Ammon's horn (tissue), 1 donor: ENCODE data around the gene FAF1.
"Not testable (repeated sequence)": the region's sequence is repeated elsewhere in the genome, so short reads cannot be mapped to it uniquely, and the experiment has no call there.

ENCODE experiments used
- DNase-seq: peaks from one replicate; pipeline ENCODE4 v3.0.0-alpha.2; 2016; ENCODE audit warnings: low spot score

The FAF1 gene

DNA sequence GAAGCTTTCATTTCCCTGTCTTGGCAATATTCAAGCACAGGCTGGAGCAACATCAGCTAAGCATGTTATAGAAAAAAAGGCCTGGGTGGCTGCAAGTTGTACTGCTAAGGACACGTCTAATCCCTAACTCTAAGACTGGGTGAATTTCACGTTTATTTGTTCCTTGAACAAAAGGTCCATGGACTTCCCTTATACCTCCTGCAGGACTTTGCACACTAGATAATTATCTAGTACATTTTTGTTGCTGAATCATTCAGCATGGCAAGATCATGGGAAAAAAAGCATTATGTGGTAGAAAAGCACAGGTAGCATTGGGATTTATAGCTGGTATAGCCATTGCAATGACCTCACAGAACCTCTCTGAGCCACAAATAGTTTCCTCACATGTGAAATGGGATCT lies 406.1 kb downstream of the FAF1 start:
- DNase-seq = no peak

DNA sequence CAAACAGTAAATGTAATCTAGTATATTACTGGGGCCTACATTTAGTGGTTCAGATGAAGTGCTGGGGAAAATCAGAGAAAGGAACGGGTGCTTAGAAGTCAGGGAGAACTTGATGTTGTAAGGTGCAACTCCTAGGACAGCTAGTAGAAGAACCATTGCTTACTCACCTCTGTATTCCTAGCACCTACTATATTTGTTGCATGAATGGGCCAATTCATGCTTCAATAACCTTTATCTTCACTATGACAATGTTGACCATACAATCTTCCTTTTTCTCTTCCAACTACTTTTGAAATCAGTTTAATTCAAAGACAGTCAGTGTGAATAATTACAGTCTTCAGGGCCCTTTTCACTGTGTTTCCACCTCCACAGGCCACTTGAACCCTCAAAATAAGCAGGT lies 411.8 kb downstream of the FAF1 start:
- DNase-seq = no peak

DNA sequence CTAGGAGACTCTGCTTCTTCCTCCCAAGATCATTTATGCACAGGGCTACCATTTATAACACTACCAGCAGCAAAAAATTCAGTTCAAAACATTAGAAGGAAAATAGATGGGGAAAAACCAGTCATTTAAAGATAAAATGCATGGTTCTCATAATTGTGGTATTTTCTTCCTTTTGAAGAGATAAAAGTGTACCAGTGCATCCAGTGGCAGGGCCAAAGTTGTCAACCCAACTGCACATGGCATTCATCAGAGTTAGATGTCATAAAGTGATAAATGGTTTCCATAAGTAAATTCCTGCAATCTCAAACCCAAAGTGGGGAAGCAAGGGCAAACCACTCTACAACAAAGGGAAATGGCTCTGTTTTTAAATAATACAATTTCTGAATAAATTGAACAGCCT lies 417.7 kb downstream of the FAF1 start:
- DNase-seq = no peak

DNA sequence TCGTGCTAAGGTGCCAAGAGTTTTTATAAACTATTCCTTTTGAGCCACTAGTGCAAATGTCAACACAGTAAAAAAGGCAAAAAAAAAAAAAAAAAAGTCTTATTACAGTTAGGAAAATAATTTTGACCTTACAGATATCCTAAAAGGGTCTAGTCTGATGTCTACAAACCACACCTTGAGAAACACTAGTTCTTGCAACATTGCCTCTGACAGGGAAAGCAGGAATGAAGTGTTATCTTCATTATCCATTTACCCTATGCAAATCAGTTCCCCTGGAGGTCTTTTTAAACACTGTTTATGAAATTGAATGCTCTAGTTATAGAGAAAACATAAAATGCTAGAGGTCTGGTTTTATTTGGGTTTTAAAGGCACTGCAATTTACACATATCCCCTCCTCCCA lies 421.6 kb downstream of the FAF1 start:
- no peak for DNase-seq

DNA sequence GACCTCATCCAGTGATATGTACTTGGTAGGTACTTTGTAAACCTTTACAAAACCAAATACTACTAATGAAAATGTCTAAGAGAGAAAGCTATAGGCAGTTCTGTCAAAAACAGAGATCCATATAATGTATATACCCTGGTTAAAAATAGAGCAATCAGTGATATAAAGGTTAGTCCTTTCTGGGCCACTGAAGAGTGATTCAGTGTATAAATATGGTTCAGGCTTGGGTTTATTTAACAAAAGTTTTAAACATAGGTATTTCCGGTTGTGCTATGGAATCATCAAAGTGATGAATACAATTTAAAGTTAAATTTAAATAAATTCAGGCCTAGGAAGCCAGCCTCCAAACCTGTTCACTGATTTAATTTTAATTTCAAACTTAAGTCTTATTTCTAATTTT lies 428.5 kb downstream of the FAF1 start:
- no peak for DNase-seq

DNA sequence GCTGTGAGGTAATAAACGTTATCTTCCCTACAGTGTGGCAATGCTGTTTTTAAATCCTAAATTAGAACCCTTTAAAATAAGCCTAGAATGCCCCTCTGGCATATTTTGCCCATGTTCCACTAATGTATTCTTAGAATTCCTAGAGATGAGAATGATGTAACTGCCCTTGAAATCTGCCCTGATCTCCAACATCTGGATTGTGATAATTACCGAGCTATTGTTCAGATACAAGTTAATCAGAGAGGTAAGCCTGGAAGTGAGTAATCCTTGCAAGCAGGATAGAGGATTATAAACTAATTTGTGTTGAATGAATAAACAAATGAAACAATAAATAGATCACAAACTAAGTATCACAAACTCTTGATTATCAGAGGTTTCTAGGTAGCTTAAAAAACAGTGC lies 429.0 kb downstream of the FAF1 start:
- DNase-seq = no peak

DNA sequence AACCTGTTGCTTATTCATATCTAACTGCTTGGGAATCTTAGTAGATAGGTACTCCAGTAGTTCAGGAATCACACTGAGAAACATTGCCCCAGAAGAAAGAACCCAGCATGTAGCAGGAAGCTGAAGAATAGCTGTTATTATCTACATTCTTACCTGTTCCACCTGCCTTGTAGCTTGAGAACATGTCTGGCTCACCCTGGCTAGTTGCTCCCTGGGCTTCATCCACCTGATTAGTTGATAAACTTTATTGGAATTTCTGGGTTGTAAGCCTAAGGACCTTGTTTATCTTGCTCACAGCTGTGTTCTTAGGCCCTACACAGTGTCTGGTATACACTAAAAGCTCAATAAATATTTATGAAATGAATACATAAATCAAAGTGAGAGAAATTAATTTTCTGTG lies 430.6 kb downstream of the FAF1 start:
- no peak for DNase-seq

DNA sequence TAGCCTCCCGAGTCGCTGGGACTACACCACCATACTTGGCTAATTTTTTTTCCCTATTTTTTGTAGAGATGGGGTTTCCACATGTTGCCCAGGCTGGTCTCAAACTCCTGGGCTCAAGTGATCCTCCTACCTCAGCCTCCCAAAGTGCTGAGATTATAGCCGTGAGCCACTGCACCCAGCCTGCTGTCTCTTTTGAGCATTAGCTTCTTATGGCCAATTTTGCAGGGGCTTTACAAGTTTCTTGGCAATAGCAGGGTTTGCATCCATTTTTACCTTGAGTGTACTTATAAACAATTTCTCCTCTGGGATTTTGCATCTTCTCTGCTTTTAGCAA lies 432.1 kb downstream of the FAF1 start:
- not testable (repeated sequence) for DNase-seq

DNA sequence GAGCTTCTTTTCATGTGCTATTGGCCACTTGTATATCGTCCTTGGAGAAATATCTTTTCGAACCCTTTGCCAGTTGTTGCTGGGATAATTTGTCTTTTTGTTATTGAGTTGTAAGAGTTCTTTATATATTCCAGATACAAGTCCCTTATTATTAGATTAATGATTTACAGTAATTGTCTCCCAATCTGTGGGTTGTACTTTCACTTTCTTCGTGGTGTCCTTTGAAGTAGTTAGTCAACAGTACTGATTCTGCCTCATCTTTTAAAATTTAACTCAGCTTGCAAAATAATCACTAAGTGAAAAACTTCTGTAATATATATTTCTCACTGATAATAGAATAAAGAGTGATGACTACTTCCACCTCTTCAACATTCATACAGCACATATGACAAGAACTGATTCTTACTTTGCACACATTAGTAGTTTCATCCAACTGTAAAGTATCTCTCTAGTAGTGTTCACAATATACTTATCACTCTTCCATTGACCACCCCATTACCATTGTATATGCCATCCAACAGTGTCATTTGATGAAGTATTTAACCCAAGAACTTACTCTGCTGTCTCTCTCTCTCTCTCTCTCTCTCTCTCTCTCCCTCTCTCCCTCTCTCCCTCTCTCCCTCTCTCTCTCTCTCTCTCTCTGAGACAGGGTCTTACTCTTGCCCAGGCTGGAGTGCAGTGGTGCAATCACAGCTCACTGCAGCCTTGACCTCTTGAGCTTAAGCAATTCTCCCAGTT lies 432.6 kb downstream of the FAF1 start:
- no peak for DNase-seq

DNA sequence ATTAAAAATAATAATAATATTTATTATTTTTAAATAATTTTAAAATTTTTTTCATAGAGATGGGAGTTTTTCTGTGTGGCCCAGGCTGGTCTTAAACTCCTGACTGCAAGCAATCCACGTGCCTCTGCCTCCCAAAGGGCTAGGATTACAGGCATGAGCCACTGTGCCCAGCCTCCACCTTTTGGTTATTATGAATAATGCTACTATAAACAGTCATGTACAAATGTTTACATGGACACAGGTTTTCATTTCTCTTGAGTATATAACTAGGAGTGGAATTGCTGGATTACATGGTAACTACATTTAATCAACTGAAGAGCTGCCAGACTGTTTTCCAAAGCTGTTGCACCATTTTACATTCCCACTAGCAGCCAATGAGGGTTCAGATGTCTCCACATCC lies 433.6 kb downstream of the FAF1 start:
- DNase-seq = no peak

DNA sequence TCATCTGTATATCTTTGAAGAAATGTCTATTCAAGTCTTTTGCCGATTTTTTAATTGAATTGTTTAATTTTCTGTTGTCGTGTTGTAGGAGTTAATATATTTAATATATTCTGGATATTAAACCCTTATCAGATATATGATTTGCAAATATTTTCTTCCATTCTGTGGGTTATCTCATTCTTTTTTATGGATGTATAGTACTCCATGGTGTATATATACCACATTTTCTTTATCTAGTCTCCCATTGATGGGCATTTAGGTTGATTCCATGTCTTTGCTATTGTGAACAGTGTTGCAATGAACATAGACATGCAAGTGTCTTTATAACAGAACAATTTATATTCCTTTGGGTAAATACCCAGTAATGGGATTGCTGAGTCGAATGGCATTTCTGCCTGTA lies 436.5 kb downstream of the FAF1 start:
- DNase-seq = no peak

DNA sequence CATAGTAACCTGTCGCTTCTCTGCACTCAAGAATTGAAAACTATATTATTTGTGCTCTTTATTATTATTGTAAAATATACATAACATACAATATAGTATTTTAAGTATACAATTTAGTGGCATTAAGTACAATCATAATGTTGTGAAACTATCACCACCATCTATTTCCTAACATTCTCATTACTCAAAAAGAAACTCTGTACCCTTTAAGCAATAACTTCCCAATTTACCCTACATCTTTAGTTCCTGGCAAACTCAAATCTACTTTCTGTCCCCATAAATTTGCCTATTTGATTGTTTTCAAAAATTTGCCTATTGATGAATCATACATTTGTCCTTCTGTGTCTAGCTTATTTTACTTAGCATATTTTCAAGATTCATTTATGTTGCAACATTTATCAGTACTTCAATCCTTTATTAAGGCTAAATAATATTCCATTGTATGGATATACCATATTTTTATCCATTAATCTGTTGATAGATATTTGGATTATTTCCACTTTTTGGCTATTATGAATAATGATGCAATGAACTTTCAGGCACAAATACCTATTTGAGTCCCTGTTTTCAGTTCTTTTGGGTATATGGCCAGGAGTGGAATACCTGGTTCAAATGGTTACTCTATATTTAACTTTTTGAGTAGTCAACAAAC lies 437.2 kb downstream of the FAF1 start:
- DNase-seq = no peak

DNA sequence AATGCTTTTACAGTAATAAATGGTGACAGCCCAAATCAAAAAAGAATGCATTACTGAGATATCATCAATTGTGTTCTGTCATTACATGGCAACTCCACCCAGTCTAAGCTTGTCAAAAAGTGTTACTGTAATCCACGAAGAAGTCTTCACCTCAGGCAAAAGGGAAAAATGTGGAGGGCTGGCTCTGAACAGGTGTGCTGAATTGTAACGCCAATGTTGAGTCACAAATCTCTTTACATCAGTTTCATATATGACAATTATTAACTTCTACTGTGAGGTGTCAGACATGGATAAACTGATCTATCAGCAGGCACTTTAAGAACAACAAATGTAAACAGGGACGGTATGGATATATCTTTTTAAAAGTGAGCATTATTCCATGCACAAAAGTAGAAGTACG lies 438.4 kb downstream of the FAF1 start:
- DNase-seq = no peak

DNA sequence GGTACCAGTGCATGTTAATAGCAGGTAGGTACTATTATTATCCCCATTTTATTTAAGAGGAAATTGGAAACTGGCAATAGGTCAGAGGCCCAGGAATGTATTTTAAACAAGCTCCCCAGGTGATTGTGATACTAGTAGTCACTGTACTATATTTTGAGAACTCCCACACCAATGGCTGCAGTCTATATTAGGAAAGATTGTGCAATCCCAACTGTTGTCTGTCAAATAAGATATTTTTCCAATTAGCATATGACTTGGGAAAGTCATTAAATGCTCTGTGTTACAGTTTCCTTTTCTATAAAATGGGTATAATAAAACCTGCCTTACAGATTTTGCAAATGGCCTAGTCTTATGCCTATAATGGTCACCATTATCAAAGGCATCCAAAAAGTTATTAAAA lies 442.6 kb downstream of the FAF1 start:
- no peak for DNase-seq

DNA sequence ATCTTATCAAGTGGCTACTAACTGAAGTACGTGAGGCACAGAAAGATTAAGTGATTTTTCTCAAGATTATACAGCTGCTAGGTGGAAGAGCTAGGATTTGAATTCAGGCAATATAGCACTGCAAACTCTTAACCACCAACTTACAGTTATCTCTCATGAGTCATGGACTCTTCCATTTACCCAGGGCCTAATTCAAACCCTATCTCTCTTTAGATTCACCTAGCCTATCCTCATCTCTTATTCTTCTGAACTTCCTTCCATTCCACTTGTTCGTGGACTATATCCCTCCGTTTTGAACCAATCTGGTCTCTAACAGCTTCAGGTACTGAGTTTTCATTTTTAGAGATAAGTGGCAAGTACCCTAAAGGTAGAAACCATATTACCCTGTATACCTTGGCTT lies 444.0 kb downstream of the FAF1 start:
- DNase-seq = no peak

DNA sequence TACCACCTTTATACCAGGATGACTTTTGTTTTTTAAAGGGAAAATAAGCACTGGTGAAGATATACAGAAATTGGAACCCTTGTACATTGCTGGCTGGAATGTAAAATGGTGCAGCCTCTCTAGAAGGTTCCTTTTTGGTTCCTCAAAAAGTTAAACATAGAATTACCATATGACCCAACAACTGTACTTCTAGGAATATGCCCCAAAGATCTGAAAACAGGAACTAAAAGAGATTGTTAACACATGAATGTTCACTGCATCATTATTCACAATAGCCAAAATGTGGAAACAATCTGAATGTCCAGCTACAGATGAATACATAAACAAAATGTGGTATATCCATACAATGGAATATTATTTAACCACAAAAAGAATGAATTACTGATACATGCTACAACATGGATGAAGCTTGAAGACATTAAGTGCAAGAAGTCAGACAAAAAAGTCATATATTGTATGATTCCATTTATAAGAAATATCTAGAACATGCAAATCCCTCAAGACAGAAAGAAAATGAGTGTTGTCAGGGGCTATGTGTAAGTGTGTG lies 452.0 kb downstream of the FAF1 start:
- no peak for DNase-seq

DNA sequence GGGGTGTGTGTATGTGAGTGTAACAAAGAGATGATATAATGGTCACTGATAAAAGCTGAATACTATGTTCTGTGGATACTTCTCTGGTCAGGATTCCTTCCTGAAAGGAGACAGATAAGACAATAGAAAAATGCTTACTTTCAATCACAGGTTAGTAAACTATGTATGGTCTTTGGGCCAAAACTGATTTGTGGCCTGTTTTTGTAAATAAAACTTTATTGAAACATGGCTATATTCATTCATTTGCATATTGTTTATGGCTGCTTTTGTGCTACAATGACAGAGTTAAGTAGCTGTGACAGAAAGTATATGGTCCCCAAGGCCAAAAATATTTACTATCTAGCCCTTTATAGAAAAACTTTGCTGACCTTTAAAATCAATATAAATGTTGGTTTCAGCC lies 454.6 kb downstream of the FAF1 start:
- no peak for DNase-seq

DNA sequence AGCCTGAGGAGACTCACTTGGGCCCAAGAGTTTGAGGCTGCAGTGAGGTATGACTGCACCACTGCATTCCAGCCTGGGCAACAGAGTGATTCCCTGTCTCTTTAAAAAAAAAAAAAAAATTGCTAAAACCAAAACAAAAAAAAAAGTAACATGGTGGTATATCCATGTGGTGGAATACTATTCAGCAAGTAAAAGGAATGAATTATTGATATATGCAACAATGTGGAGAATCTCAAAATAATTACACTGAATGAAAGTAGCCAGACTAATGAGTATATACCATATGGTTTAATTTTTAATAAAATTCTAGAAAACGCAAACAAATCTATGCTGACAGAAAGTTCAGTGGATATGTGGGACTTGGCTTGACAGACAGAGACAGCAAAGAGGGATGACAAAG lies 456.6 kb downstream of the FAF1 start:
- DNase-seq = no peak

DNA sequence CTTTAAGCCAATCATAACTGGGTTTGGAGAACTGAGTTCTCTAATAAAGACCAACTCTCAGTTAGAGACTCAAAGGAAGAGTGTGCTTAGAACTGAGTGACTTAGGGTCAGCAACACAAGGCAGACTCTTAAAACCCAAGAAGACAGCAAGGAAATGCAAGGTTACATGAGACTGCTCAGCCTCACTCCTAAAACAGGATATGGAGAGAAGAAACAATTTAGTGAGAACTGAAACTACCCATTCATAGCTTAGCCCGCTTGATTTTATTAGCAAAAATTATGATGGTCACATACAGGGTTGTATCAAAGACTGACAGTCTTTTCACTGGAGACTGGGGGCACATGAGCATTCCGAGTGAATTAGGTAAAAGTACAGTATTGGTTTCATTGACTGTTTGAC lies 457.9 kb downstream of the FAF1 start:
- no peak for DNase-seq

DNA sequence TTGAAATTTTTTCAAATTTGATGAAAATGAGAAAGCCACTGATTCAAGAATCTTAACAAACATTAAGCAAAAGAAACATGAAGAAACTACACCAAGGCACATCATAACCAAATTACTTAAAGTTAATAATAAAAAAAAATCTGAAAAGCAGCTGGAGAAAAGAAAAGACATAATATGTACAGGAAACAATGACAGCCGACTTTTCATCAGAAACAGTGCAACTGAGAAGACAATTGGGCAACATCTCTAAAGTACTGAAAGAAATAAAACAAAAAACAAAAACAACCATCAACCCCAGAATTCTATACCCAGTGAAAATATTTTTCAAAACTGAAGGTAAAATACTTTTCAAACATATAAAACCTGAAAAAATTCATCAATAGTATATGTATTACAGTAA lies 463.1 kb downstream of the FAF1 start:
- DNase-seq = no peak

DNA sequence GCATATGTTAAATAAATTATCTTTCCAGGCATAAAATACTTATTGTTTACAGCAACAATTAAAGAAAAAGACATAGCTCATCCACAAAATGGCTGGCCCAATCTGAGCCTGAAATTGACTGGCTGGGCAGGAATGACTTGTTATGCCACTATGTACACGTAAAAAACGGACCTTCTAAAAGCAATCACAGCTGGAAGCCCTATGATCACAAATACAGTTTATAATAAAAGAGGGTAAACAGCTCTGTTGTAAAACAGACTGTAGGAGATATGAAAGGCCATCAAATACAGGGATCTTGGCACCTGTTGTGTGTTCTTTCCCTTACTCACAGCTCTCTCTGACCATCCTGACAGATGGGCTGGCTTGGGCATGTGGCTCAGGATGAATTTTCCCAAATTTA lies 466.4 kb downstream of the FAF1 start:
- DNase-seq = no peak

DNA sequence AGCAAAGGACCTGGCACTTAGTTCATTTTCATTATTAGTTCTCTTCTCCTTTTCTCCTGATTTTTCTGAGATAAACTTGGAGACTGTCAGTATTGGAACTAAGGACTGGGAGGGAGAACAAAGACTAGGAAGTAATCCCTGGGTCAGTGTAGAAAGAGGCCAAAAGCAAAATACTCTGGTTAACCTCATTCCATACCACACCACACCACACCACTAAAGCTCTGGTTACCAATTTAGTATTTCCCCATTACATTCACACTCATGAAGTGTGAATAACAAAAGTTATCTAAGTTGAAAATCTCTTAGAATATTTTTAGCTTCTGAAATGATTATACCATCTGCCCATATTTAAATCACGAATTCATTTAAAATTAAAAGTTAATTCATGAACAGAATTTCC lies 467.9 kb downstream of the FAF1 start:
- no peak for DNase-seq

DNA sequence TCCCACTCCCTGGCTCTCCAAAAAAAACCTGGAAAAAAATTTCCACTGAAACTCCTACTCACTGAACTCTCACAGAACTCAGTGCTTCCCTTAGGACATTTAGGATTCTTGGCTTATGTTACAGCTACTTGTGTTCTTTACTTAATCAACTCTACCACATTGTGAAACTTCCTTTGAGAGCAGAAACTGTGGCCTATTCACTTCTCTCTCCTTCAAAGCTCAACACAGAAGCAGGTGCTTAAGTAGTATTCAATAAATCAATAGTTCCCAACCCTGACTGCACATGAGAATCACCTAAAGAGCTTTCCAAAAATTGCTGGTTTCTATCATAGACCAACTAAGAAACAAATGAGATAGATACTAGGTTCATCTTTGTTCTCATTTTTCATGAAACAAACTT lies 468.9 kb downstream of the FAF1 start:
- no peak for DNase-seq

DNA sequence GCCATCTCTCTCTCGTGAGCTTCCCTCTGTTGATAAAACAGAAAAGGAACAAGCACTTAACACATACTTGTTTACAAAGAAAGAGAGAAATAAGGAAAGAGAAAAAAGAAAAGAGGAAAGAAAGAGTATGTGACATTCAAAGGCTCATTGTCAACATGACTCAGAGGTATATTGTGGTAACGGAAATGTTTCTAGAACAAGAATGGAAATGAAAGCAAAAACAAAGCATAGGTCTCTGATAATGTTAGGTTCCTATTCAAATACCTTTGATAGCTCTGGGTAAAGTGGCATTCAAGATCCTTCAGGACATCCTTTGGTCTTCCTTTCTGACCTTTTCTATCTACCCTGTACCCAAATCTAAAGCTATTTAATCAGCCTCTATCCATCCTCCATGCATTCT lies 469.4 kb downstream of the FAF1 start:
- no peak for DNase-seq
